ENCODE results near the gene KIAA0513.

GRCh38 chr16:85042606-85043005 lies 15.0 kb downstream of the KIAA0513 start:
- TF ChIP-seq YY1 (IDR thresholded peaks at IDR 0.05; ENCODE audit: low read depth, low read length) (no peak), SRF (IDR thresholded peaks at IDR 0.05; ENCODE audit: low read depth in 2 of 2, low read length in 2 of 2) (no peak), JUNB (IDR thresholded peaks at IDR 0.05) (no peak), ATF2 (IDR thresholded peaks at IDR 0.05; ENCODE audit: low read length) (no peak)
- TF ChIP-seq, protein P1, sequence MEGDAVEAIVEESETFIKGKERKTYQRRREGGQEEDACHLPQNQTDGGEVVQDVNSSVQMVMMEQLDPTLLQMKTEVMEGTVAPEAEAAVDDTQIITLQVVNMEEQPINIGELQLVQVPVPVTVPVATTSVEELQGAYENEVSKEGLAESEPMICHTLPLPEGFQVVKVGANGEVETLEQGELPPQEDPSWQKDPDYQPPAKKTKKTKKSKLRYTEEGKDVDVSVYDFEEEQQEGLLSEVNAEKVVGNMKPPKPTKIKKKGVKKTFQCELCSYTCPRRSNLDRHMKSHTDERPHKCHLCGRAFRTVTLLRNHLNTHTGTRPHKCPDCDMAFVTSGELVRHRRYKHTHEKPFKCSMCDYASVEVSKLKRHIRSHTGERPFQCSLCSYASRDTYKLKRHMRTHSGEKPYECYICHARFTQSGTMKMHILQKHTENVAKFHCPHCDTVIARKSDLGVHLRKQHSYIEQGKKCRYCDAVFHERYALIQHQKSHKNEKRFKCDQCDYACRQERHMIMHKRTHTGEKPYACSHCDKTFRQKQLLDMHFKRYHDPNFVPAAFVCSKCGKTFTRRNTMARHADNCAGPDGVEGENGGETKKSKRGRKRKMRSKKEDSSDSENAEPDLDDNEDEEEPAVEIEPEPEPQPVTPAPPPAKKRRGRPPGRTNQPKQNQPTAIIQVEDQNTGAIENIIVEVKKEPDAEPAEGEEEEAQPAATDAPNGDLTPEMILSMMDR (IDR thresholded peaks at IDR 0.05 in 2 of 3, conservative IDR thresholded peaks at IDR 0.05 in 1 of 3; ENCODE audit: control insufficient read depth in 2 of 3, extremely low read depth in 1 of 3, insufficient read depth in 1 of 3, low read depth in 3 of 3, low read length in 3 of 3) = no peak

Measured in GM12878 (cell line).